ENCODE results near the gene DAAM1. TPM values are rescaled to one million over a fixed set of nuclear protein-coding genes. Genes with fewer than 3 reads are reported as not detected.

DAAM1 gene
- polyA plus RNA-seq, 1 donor from 2014 or later, result 161 TPM

DNA sequence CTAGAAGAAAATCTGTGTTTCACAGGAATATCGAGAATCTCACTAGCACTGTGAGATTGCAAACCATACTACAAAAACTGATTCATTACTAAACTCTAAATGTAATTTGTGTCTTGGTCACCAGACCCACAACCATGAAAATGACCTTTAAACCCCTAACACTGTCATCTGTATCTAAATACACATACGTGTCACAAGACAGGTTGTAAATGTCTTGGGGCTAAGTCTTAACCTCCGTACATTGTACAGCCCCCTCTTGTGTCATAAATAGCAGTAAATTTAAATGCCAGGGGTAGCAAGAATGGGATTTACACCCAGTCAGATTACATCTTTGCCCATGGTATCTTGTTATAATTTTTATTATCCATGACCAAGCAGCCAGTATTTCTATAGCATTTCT is 159.4 kb downstream of the DAAM1 start:
- H2AFZ ChIP-seq (ENCODE audit: low read depth, low read length), result no peak overlapping the region
- H3K79me2 ChIP-seq (replicated peaks; ENCODE audit: insufficient read depth, low read length), result no peaks in the 10 kb centered on the region
- H3K36me3 ChIP-seq (ENCODE audit: insufficient read depth, low read length), result peaks cover 26% of the 10 kb centered on the region
- TF ChIP-seq MXI1 (conservative IDR thresholded peaks at IDR 0.05; ENCODE audit: poor library complexity, severe bottlenecking), result no peak
- no peak for TF ChIP-seq RAD21 (conservative IDR thresholded peaks at IDR 0.05)
- TF ChIP-seq EP300 (conservative IDR thresholded peaks at IDR 0.05; ENCODE audit: poor library complexity, severe bottlenecking), result no peak
- TF ChIP-seq, protein P1, sequence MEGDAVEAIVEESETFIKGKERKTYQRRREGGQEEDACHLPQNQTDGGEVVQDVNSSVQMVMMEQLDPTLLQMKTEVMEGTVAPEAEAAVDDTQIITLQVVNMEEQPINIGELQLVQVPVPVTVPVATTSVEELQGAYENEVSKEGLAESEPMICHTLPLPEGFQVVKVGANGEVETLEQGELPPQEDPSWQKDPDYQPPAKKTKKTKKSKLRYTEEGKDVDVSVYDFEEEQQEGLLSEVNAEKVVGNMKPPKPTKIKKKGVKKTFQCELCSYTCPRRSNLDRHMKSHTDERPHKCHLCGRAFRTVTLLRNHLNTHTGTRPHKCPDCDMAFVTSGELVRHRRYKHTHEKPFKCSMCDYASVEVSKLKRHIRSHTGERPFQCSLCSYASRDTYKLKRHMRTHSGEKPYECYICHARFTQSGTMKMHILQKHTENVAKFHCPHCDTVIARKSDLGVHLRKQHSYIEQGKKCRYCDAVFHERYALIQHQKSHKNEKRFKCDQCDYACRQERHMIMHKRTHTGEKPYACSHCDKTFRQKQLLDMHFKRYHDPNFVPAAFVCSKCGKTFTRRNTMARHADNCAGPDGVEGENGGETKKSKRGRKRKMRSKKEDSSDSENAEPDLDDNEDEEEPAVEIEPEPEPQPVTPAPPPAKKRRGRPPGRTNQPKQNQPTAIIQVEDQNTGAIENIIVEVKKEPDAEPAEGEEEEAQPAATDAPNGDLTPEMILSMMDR (IDR thresholded peaks at IDR 0.05; ENCODE audit: poor library complexity, severe bottlenecking), result no peak
- TF ChIP-seq TAF1 (IDR thresholded peaks at IDR 0.05; ENCODE audit: low read depth), result no peak
- TF ChIP-seq EZH2 (IDR thresholded peaks at IDR 0.05; ENCODE audit: borderline replicate concordance, insufficient read depth, low read length, poor library complexity, severe bottlenecking), result no peak
- TF ChIP-seq SMC3 (conservative IDR thresholded peaks at IDR 0.05; ENCODE audit: poor library complexity), result no peak
- no peak for TF ChIP-seq POLR2AphosphoS5 (IDR thresholded peaks at IDR 0.05)
- TF ChIP-seq, protein P2, sequence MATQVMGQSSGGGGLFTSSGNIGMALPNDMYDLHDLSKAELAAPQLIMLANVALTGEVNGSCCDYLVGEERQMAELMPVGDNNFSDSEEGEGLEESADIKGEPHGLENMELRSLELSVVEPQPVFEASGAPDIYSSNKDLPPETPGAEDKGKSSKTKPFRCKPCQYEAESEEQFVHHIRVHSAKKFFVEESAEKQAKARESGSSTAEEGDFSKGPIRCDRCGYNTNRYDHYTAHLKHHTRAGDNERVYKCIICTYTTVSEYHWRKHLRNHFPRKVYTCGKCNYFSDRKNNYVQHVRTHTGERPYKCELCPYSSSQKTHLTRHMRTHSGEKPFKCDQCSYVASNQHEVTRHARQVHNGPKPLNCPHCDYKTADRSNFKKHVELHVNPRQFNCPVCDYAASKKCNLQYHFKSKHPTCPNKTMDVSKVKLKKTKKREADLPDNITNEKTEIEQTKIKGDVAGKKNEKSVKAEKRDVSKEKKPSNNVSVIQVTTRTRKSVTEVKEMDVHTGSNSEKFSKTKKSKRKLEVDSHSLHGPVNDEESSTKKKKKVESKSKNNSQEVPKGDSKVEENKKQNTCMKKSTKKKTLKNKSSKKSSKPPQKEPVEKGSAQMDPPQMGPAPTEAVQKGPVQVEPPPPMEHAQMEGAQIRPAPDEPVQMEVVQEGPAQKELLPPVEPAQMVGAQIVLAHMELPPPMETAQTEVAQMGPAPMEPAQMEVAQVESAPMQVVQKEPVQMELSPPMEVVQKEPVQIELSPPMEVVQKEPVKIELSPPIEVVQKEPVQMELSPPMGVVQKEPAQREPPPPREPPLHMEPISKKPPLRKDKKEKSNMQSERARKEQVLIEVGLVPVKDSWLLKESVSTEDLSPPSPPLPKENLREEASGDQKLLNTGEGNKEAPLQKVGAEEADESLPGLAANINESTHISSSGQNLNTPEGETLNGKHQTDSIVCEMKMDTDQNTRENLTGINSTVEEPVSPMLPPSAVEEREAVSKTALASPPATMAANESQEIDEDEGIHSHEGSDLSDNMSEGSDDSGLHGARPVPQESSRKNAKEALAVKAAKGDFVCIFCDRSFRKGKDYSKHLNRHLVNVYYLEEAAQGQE (IDR thresholded peaks at IDR 0.05; ENCODE audit: borderline replicate concordance), result no peak
- H4K20me1 ChIP-seq (ENCODE audit: insufficient read depth), result no peaks in the 10 kb centered on the region
- H3K9me2 ChIP-seq (ENCODE audit: insufficient read depth, low read length), result no peaks in the 10 kb centered on the region
- H3K4me3 ChIP-seq (ENCODE audit: low read length), result no peak overlapping the region
- H3K9me3 ChIP-seq (ENCODE audit: low read length), result no peaks in the 10 kb centered on the region
- no peak overlapping the region for H3K27ac ChIP-seq (ENCODE audit: low read length)
- no peak overlapping the region for H3K4me2 ChIP-seq (ENCODE audit: low read length)
- H3F3A ChIP-seq (ENCODE audit: insufficient read depth, low read length, poor library complexity, severe bottlenecking), result no peaks in the 10 kb centered on the region
- no peaks in the 10 kb centered on the region for H3K27me3 ChIP-seq (ENCODE audit: insufficient read depth, low read depth, low read length)
- H3K9ac ChIP-seq (ENCODE audit: low read length), result no peak overlapping the region

DNA sequence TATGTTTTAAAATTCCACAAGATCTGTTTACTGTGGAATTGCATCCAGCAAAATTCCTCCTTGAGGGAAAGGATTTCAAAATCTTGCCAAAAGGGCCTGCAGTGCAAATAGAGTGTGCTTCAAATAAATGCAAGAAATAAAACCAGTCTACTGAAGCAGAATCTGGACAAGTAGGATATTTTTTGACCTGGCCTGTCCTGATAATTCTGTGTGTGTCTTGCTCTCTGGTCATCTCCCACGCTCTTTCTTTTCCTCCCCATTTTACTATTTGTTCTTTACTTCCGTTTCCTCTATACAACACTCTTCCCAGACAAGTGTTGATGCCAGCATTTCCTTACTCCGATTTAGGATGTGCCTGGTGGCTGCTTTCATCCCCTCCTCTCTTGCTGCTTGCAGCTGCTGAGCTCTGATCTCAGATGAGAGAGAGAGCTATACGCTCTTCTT is 160.8 kb downstream of the DAAM1 start:
- Histone ChIP-seq H3K4me2 (ENCODE audit: low read length) (no peak overlapping the region), H3K9me3 (ENCODE audit: low read length) (no peaks in the 10 kb centered on the region), H3K9me2 (ENCODE audit: insufficient read depth, low read length) (no peaks in the 10 kb centered on the region), H3K36me3 (ENCODE audit: insufficient read depth, low read length) (peaks cover 23% of the 10 kb centered on the region), H3K79me2 (replicated peaks; ENCODE audit: insufficient read depth, low read length) (no peaks in the 10 kb centered on the region), H2AFZ (ENCODE audit: low read depth, low read length) (no peak overlapping the region), H3K27me3 (ENCODE audit: insufficient read depth, low read depth, low read length) (no peaks in the 10 kb centered on the region), H3F3A (ENCODE audit: insufficient read depth, low read length, poor library complexity, severe bottlenecking) (no peaks in the 10 kb centered on the region), H4K20me1 (ENCODE audit: insufficient read depth) (no peaks in the 10 kb centered on the region), H3K27ac (ENCODE audit: low read length) (no peak overlapping the region), H3K9ac (ENCODE audit: low read length) (no peak overlapping the region), H3K4me3 (ENCODE audit: low read length) (no peak overlapping the region)
- no peak for TF ChIP-seq EP300 (conservative IDR thresholded peaks at IDR 0.05; ENCODE audit: poor library complexity, severe bottlenecking)
- no peak for TF ChIP-seq SMC3 (conservative IDR thresholded peaks at IDR 0.05; ENCODE audit: poor library complexity)
- TF ChIP-seq POLR2AphosphoS5 (IDR thresholded peaks at IDR 0.05), result no peak
- TF ChIP-seq, protein P1 (IDR thresholded peaks at IDR 0.05; ENCODE audit: poor library complexity, severe bottlenecking), result no peak
- no peak for TF ChIP-seq RAD21 (conservative IDR thresholded peaks at IDR 0.05)
- no peak for TF ChIP-seq EZH2 (IDR thresholded peaks at IDR 0.05; ENCODE audit: borderline replicate concordance, insufficient read depth, low read length, poor library complexity, severe bottlenecking)
- TF ChIP-seq TAF1 (IDR thresholded peaks at IDR 0.05; ENCODE audit: low read depth), result no peak
- TF ChIP-seq, protein P2 (IDR thresholded peaks at IDR 0.05; ENCODE audit: borderline replicate concordance), result no peak
- no peak for TF ChIP-seq MXI1 (conservative IDR thresholded peaks at IDR 0.05; ENCODE audit: poor library complexity, severe bottlenecking)

All from neural cell (in vitro differentiated cells).